Esophagus squamous epithelium (tissue), 4 donors: Measurements from ENCODE around the gene CSNK1G1.
"Not testable (repeated sequence)": the region's sequence is repeated elsewhere in the genome, so short reads cannot be mapped to it uniquely, and the experiment has no call there.

Source experiments
- CTCF ChIP-seq, 6 experiments: fragments of 450-650 bp in 4 of 6; fragments of 200-600 bp in 2 of 6; sonication (generic) in 2 of 6; IDR thresholded peaks; one replicate each; pipeline ENCODE4 v1.5.1; 2016 to 2019; ENCODE audit warnings: antibody characterized with exemption in 6 of 6, mild to moderate bottlenecking in 4 of 6, moderate library complexity in 4 of 6
- POLR2A ChIP-seq, 4 donors: fragments of 450-650 bp; IDR thresholded peaks; one replicate each; pipeline ENCODE4 v1.6.1; 2017; ENCODE audit warnings: antibody characterized with exemption in 4 of 4, mild to moderate bottlenecking in 4 of 4, moderate library complexity in 3 of 4

GRCh38 chr15:64346242-64346641 lies 9.7 kb downstream of the CSNK1G1 start:
- not testable (repeated sequence) for TF ChIP-seq CTCF, POLR2A (IDR thresholded peaks at IDR 0.05)
